AG10803 (cell line): ENCODE data around the gene SH2D3C.

ENCODE experiments used
- DNase-seq: peaks from one replicate; pipeline ENCODE4 v3.0.0; 2010; ENCODE audit warnings: low read depth
- H3K4me3 ChIP-seq: 2 replicates; pipeline ENCODE4 v1.5.1; 2011; ENCODE audit warnings: mild to moderate bottlenecking, low read length, control low read depth
- CTCF ChIP-seq: conservative IDR thresholded peaks from 2 replicates; pipeline ENCODE4 v1.5.1; 2011; ENCODE audit warnings: mild to moderate bottlenecking, low read length, control low read depth, inconsistent platforms

The SH2D3C gene

GRCh38 chr9:127794001-127794791 is 15.7 kb upstream of the SH2D3C start:
- H3K4me3 ChIP-seq, result no peak overlapping the region
- DNase-seq, result no peak
- TF ChIP-seq CTCF, result no peak

- no peak for DNase-seq
- TF ChIP-seq CTCF, result no peak
- no peak overlapping the region for H3K4me3 ChIP-seq
Measured at GRCh38 chr9:127793093-127793708, 14.7 kb upstream of the SH2D3C start.

- no peak overlapping the region for H3K4me3 ChIP-seq
Measured at GRCh38 chr9:127792417-127793031, 14.1 kb upstream of the SH2D3C start.

GRCh38 chr9:127791085-127791484 is 12.6 kb upstream of the SH2D3C start:
- DNase-seq, result no peak
- TF ChIP-seq CTCF, result no peak; the same call in 1 of the 2 replicates
- no peak overlapping the region for H3K4me3 ChIP-seq

More at GRCh38 chr9:127792417-127793031, 14.1 kb upstream of the SH2D3C start:
- no peak for DNase-seq
- TF ChIP-seq CTCF, result no peak

GRCh38 chr9:127790094-127790855 is 11.8 kb upstream of the SH2D3C start:
- no peak overlapping the region for H3K4me3 ChIP-seq
- DNase-seq, result no peak
- TF ChIP-seq CTCF, result no peak

- TF ChIP-seq CTCF, result no peak
- no peak overlapping the region for H3K4me3 ChIP-seq
- no peak for DNase-seq
Measured at GRCh38 chr9:127789179-127789578, 10.7 kb upstream of the SH2D3C start.
